ENCODE results near the gene RGS19. TPM values are rescaled to one million over a fixed set of nuclear protein-coding genes. Genes with fewer than 3 reads are reported as not detected.
A peak's percentile ranks its signal among the peaks of the same experiment; 100 is the strongest.
"Not testable (repeated sequence)": the region's sequence is repeated elsewhere in the genome, so short reads cannot be mapped to it uniquely, and the experiment has no call there.

The RGS19 gene
- total and polyA plus RNA-seq, 3 experiments from 2014 or later = 35.3 to 120 (median 36.9) TPM

GRCh38 chr20:64087226-64087825, 8.0 kb upstream of the RGS19 start:
- H3K27ac Mint-ChIP-seq; H3K36me3 Mint-ChIP-seq; H3K27me3 Mint-ChIP-seq; H3K4me1 ChIP-seq (ENCODE audit: insufficient read depth, low read length); POLR2A ChIA-PET; H3K36me3 ChIP-seq (ENCODE audit: insufficient read depth, low read length); H3K4me3 Mint-ChIP-seq; H3K9me3 ChIP-seq (ENCODE audit: low read length); DNase-seq; H3K9me3 Mint-ChIP-seq; H3K27me3 ChIP-seq (ENCODE audit: insufficient read depth, low read length, poor library complexity, severe bottlenecking); H3K4me3 ChIP-seq (ENCODE audit: low read length); H3K27ac ChIP-seq (ENCODE audit: low read depth, low read length): not testable (repeated sequence)
- CTCF ChIA-PET = interaction anchor here (1.6 kb wide), 1 partner anchor 48 kb away, joined by 5 read pairs; no protein-coding TSS in a partner anchor
- H3K4me1 Mint-ChIP-seq = peaks cover 5 to 24% (median 12%) of the 10 kb centered on the region in 3 donors

- DNase-seq = no peak
- Mint-ChIP-seq H3K4me1 (peaks cover 9 to 26% (median 15%) of the 10 kb centered on the region in 3 donors), H3K27me3 (peaks cover 3% of the 10 kb centered on the region in 2 donors), H3K36me3 (no peaks in the 10 kb centered on the region), H3K9me3 (peaks cover 0 to 5% (median 2%) of the 10 kb centered on the region in 5 donors), H3K27ac (no peak overlapping the region), H3K4me3 (peak overlapping the region in 1 of 7 donors; percentile 13)
- no peaks in the 10 kb centered on the region for H3K9me3 ChIP-seq (ENCODE audit: low read length)
- H3K27me3 ChIP-seq (ENCODE audit: insufficient read depth, low read length, poor library complexity, severe bottlenecking) = no peaks in the 10 kb centered on the region
- ChIA-PET CTCF (interaction anchor here (1.6 to 6.8 kb wide), 2 partner anchors 34 to 48 kb away, joined by 5 to 71 read pairs; no protein-coding TSS in a partner anchor), POLR2A (no interaction called here)
- peaks cover 15% of the 10 kb centered on the region for H3K4me1 ChIP-seq (ENCODE audit: insufficient read depth, low read length)
- H3K4me3 ChIP-seq (ENCODE audit: low read length) = no peak overlapping the region
- no peak overlapping the region for H3K27ac ChIP-seq (ENCODE audit: low read depth, low read length)
- no peaks in the 10 kb centered on the region for H3K36me3 ChIP-seq (ENCODE audit: insufficient read depth, low read length)
These were observed 7.5 kb upstream of the RGS19 start for GRCh38 chr20:64086801-64087200.

- no peaks in the 10 kb centered on the region for H3K36me3 ChIP-seq (ENCODE audit: insufficient read depth, low read length)
- Mint-ChIP-seq H3K36me3 (no peaks in the 10 kb centered on the region), H3K9me3 (peaks cover 0 to 5% (median 2%) of the 10 kb centered on the region in 5 donors), H3K27me3 (peaks cover 3% of the 10 kb centered on the region in 2 donors), H3K27ac (peak overlapping the region in 2 of 8 donors; percentile 50 to 74), H3K4me1 (peaks cover 11 to 42% (median 26%) of the 10 kb centered on the region in 3 donors), H3K4me3 (peak overlapping the region in 5 of 7 donors; percentile 75 to 88 (median 84))
- ChIA-PET CTCF (interaction anchor here (0.8 to 6.8 kb wide), 6 partner anchors 15 to 36 kb away, joined by 3 to 71 read pairs (median 8); no protein-coding TSS in a partner anchor), POLR2A (interaction anchor here (1.5 kb wide), 1 partner anchor 46 kb away, joined by 5 read pairs; no protein-coding TSS in a partner anchor)
- no peak overlapping the region for H3K27ac ChIP-seq (ENCODE audit: low read depth, low read length)
- H3K27me3 ChIP-seq (ENCODE audit: insufficient read depth, low read length, poor library complexity, severe bottlenecking) = no peaks in the 10 kb centered on the region
- H3K4me3 ChIP-seq (ENCODE audit: low read length) = no peak overlapping the region
- no peaks in the 10 kb centered on the region for H3K9me3 ChIP-seq (ENCODE audit: low read length)
- peaks cover 15% of the 10 kb centered on the region for H3K4me1 ChIP-seq (ENCODE audit: insufficient read depth, low read length)
- DNase-seq = no peak
These were observed 5.4 kb upstream of the RGS19 start for GRCh38 chr20:64084685-64085152.

GRCh38 chr20:64083804-64084684, 4.7 kb upstream of the RGS19 start, which contains the start of gene LKAAEAR1:
LKAAEAR1 (minus strand) TSS chr20:64084398; CDS start chr20:64084219, 179 bp downstream.
- Mint-ChIP-seq H3K9me3 (peaks cover 0 to 5% (median 2%) of the 10 kb centered on the region in 5 donors), H3K4me3 (peak within 1 kb of the TSS; percentile 83 to 92 (median 87)), H3K27ac (peak within 1 kb of the TSS in 6 of 8 donors; percentile 38 to 81 (median 74)), H3K36me3 (no peaks in the 10 kb centered on the region), H3K4me1 (peaks cover 11 to 44% (median 26%) of the 10 kb centered on the region in 3 donors), H3K27me3 (peaks cover 3% of the 10 kb centered on the region in 2 donors)
- Histone ChIP-seq H3K9me3 (ENCODE audit: low read length) (no peaks in the 10 kb centered on the region), H3K36me3 (ENCODE audit: insufficient read depth, low read length) (no peaks in the 10 kb centered on the region), H3K27ac (ENCODE audit: low read depth, low read length) (no peak within 1 kb of the TSS), H3K27me3 (ENCODE audit: insufficient read depth, low read length, poor library complexity, severe bottlenecking) (no peaks in the 10 kb centered on the region), H3K4me1 (ENCODE audit: insufficient read depth, low read length) (peaks cover 15% of the 10 kb centered on the region), H3K4me3 (ENCODE audit: low read length) (peak within 1 kb of the TSS; percentile 20)
- ChIA-PET POLR2A (interaction anchor here (1.3 to 1.5 kb wide), 2 partner anchors 18 to 46 kb away, joined by 4 to 5 read pairs; no protein-coding TSS in a partner anchor), CTCF (interaction anchor here (0.6 to 6.8 kb wide), 12 partner anchors 15 to 282 kb away, joined by 3 to 71 read pairs (median 4); no protein-coding TSS in a partner anchor)
- DNase-seq = no peak

- Histone ChIP-seq H3K4me3 (ENCODE audit: low read length) (peak overlapping the region; percentile 20), H3K4me1 (ENCODE audit: insufficient read depth, low read length) (peaks cover 15% of the 10 kb centered on the region), H3K9me3 (ENCODE audit: low read length) (no peaks in the 10 kb centered on the region), H3K36me3 (ENCODE audit: insufficient read depth, low read length) (no peaks in the 10 kb centered on the region), H3K27me3 (ENCODE audit: insufficient read depth, low read length, poor library complexity, severe bottlenecking) (no peaks in the 10 kb centered on the region), H3K27ac (ENCODE audit: low read depth, low read length) (no peak overlapping the region)
- H3K4me1 Mint-ChIP-seq = peaks cover 11 to 50% (median 26%) of the 10 kb centered on the region in 3 donors
- DNase-seq = peak; percentile 52 to 76 (median 59)
- H3K27ac Mint-ChIP-seq = peak overlapping the region in 1 of 8 donors; percentile 73
- peaks cover 3% of the 10 kb centered on the region in 2 donors for H3K27me3 Mint-ChIP-seq
- CTCF ChIA-PET = interaction anchor here (0.6 to 6.8 kb wide), 11 partner anchors 16 to 281 kb away, joined by 3 to 71 read pairs (median 4); no protein-coding TSS in a partner anchor
- POLR2A ChIA-PET = interaction anchor here (1.3 to 1.5 kb wide), 2 partner anchors 17 to 45 kb away, joined by 4 to 5 read pairs; no protein-coding TSS in a partner anchor
- peak overlapping the region; percentile 66 to 88 (median 77) for H3K4me3 Mint-ChIP-seq
- H3K9me3 Mint-ChIP-seq = peaks cover 0 to 5% (median 2%) of the 10 kb centered on the region in 5 donors
- H3K36me3 Mint-ChIP-seq = no peaks in the 10 kb centered on the region
These were observed 4.1 kb upstream of the RGS19 start for GRCh38 chr20:64083378-64083803.

GRCh38 chr20:64082820-64083377, 3.6 kb upstream of the RGS19 start:
- no peak overlapping the region for H3K27ac ChIP-seq (ENCODE audit: low read depth, low read length)
- peaks cover 0 to 5% (median 2%) of the 10 kb centered on the region in 5 donors for H3K9me3 Mint-ChIP-seq
- CTCF ChIA-PET = interaction anchor here (1.0 to 6.8 kb wide), 7 partner anchors 17 to 121 kb away, joined by 3 to 71 read pairs (median 4); no protein-coding TSS in a partner anchor
- H3K27me3 ChIP-seq (ENCODE audit: insufficient read depth, low read length, poor library complexity, severe bottlenecking) = no peaks in the 10 kb centered on the region
- H3K4me1 ChIP-seq (ENCODE audit: insufficient read depth, low read length) = peaks cover 18% of the 10 kb centered on the region
- no peaks in the 10 kb centered on the region for H3K36me3 ChIP-seq (ENCODE audit: insufficient read depth, low read length)
- peak overlapping the region in 3 of 8 donors; percentile 9 to 73 (median 27) for H3K27ac Mint-ChIP-seq
- H3K4me3 ChIP-seq (ENCODE audit: low read length) = peak overlapping the region; percentile 20
- H3K36me3 Mint-ChIP-seq = no peaks in the 10 kb centered on the region
- peaks cover 12 to 52% (median 26%) of the 10 kb centered on the region in 3 donors for H3K4me1 Mint-ChIP-seq
- peak overlapping the region; percentile 66 to 88 (median 77) for H3K4me3 Mint-ChIP-seq
- H3K9me3 ChIP-seq (ENCODE audit: low read length) = no peaks in the 10 kb centered on the region
- POLR2A ChIA-PET = interaction anchor here (1.3 to 1.5 kb wide), 2 partner anchors 17 to 45 kb away, joined by 4 to 5 read pairs; no protein-coding TSS in a partner anchor
- peaks cover 3% of the 10 kb centered on the region in 2 donors for H3K27me3 Mint-ChIP-seq
- no peak for DNase-seq

- Histone ChIP-seq H3K27me3 (ENCODE audit: insufficient read depth, low read length, poor library complexity, severe bottlenecking) (no peaks in the 10 kb centered on the region), H3K27ac (ENCODE audit: low read depth, low read length) (no peak overlapping the region), H3K36me3 (ENCODE audit: insufficient read depth, low read length) (no peaks in the 10 kb centered on the region), H3K9me3 (ENCODE audit: low read length) (no peaks in the 10 kb centered on the region), H3K4me3 (ENCODE audit: low read length) (no peak overlapping the region), H3K4me1 (ENCODE audit: insufficient read depth, low read length) (peaks cover 25% of the 10 kb centered on the region)
- DNase-seq = no peak
- Mint-ChIP-seq H3K27me3 (peaks cover 3% of the 10 kb centered on the region in 2 donors), H3K4me3 (peak overlapping the region; percentile 47 to 88 (median 72)), H3K9me3 (peaks cover 0 to 2% (median 0%) of the 10 kb centered on the region in 5 donors), H3K4me1 (peaks cover 16 to 59% (median 30%) of the 10 kb centered on the region in 3 donors), H3K27ac (peak overlapping the region in 4 of 8 donors; percentile 78 to 91 (median 83)), H3K36me3 (peaks cover 0 to 1% (median 0%) of the 10 kb centered on the region in 3 donors)
- CTCF ChIA-PET = interaction anchor here (1.0 to 6.8 kb wide), 4 partner anchors 20 to 120 kb away, joined by 3 to 71 read pairs (median 24); no protein-coding TSS in a partner anchor
- POLR2A ChIA-PET = no interaction called here
These were observed 2.9 kb upstream of the RGS19 start for GRCh38 chr20:64082126-64082731.

Measured in CD8-positive, alpha-beta memory T cell (primary cell).